ENCODE measurements around the gene FRRS1L.

FRRS1L gene

GRCh38 chr9:109166771-109167601, at the start of gene FRRS1L:
TSS of gene FRRS1L (minus strand) at chr9:109167249. CDS start at chr9:109167138, 111 bp downstream.
- no peak for DNase-seq (ENCODE audit: low read depth in 2 of 2)

GRCh38 chr9:109214414-109214813, 47.4 kb upstream of the FRRS1L start:
- no peak for DNase-seq (ENCODE audit: low read depth in 2 of 2)

DNA sequence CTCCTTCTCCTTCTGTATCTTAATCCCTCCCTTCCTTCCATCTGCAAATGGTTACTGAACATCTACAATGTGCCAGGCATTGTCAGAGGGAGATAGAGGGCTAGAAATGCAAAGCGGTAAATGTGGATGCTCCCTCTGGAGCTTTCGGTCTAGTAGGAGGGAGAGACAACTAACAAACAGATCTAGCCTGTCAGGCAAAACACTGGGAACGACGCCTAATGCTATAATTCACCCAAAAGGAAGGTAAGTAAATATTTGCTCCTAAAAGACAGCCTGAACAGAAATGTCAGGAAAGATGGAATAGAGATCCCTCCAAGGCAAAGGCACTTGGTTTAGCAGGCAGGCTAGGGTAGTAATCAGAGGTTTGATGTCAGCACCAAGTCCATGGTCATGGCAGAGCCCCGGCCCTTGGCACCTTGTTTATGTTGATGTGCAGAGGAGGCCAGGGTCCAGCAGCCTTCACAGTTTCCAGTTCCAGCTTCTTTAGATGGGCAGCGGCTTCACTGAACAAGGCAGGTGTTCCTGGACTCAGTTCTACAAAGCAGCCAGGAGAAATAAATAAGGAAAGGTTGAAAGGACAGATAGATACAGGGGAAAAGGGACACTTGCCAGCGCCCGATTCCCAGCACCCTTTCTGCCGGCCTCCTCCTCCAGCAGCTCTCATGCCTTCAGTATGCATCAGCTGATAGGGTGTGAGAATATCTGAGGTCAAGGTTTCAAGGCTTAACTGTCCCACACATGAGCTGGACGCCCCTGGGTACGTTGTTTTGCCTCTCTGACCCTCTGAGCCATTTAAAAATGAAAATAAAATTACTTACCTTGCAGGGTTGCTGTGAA, 46.5 kb upstream of the FRRS1L start:
- DNase-seq (ENCODE audit: low read depth in 2 of 2) = no peak

- DNase-seq (ENCODE audit: low read depth in 2 of 2) = no peak
Observed at GRCh38 chr9:109212768-109213167, 45.7 kb upstream of the FRRS1L start.

GRCh38 chr9:109206670-109207069, 39.6 kb upstream of the FRRS1L start:
- DNase-seq (ENCODE audit: low read depth in 2 of 2) = no peak

- no peak for DNase-seq (ENCODE audit: low read depth in 2 of 2)
Observed at GRCh38 chr9:109205526-109205925, 38.5 kb upstream of the FRRS1L start.

GRCh38 chr9:109203761-109204360, 36.8 kb upstream of the FRRS1L start:
- DNase-seq (ENCODE audit: low read depth in 2 of 2) = no peak

GRCh38 chr9:109199676-109200075, 32.6 kb upstream of the FRRS1L start:
- DNase-seq (ENCODE audit: low read depth in 2 of 2) = no peak

DNA sequence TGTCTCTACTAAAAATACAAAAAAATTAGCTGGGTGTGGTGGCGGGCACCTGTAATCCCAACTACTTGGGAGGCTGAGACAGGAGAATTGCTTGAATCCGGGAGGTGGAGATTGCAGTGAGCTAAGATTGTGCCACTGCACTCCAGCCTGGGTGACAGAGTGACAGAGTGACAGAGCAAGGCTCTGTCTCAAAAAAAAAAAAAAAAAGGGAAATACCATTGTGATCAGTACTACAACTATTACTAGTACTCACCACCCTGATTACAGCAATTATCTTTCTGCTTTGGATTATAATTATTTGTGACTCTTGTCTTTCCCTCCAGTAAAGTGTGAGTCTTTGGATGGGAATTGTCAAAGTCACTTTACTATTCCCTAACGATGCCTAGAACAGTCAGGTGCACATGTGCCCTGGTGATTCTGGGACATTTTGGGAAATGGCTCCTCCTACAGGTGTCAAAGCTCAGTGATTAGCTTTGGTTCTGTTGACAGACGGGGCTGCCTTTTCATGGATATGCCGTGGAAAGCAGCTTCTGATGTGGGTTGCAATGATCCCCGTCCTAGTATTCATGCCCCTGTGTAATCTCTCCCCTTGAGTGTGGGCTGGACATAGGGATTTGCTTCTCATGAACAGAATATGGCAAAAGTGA, 31.8 kb upstream of the FRRS1L start:
- DNase-seq (ENCODE audit: low read depth in 2 of 2) = no peak

- DNase-seq (ENCODE audit: low read depth in 2 of 2) = no peak
Observed at GRCh38 chr9:109193974-109194556, 27.0 kb upstream of the FRRS1L start.

GRCh38 chr9:109192732-109193361, 25.8 kb upstream of the FRRS1L start:
- DNase-seq (ENCODE audit: low read depth in 2 of 2) = no peak

GRCh38 chr9:109191746-109192145, 24.7 kb upstream of the FRRS1L start:
- no peak for DNase-seq (ENCODE audit: low read depth in 2 of 2)

GRCh38 chr9:109190151-109190550, 23.1 kb upstream of the FRRS1L start:
- no peak for DNase-seq (ENCODE audit: low read depth in 2 of 2)

DNA sequence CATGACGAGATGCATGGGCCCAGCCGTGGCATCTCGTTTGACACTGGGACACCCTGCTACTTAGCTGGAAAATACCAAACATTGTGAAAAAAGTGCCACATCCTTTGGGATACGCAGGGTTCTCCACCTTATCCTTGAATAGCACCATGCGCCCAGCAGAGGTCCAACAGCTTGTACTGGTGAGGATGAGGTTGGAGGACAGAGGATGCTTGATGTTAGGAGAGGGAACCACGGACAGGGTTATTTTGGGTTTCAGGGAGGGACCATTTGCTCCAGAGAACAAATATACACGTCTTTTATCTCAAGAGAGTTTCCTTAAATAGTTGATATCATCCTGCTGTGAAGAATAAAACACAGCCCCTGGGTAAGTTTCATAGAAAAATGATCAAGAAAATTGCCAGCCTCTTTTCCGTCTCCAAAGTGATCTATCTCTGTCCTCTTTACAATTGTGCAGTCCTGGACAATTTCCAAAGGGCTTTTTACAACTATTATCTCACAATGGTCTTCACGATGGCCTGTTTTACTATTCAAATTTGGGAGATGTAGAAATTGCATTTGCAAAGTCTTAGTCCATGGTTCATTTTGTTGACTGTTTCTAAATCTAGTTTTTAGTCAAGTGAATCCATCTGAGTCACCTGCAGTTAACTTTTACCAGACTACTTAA, 19.9 kb upstream of the FRRS1L start:
- DNase-seq (ENCODE audit: low read depth in 2 of 2) = no peak

GRCh38 chr9:109182940-109183798, 16.1 kb upstream of the FRRS1L start:
- DNase-seq (ENCODE audit: low read depth in 2 of 2) = no peak

- no peak for DNase-seq (ENCODE audit: low read depth in 2 of 2)
Observed at GRCh38 chr9:109182550-109182939, 15.5 kb upstream of the FRRS1L start.

DNA sequence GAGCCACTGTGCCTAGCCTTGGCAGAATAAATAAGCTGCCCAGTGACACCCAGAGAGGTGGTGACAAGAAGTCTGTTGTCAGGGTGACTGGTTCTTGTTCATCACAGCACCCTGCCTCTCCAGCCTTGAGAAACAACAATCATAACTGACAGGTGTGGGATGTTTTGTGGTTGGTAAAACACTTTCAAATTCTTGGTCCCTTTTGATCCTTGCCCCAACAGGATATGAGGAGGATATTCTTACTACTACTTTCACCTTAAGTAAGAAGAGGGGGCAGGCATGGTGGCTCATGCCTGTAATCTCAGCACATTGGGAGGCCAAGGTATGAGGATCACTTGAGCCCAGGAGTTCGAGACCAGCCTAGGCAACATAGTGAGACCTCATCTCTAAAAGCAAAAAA, 14.2 kb upstream of the FRRS1L start:
- DNase-seq (ENCODE audit: low read depth in 2 of 2) = no peak

- DNase-seq (ENCODE audit: low read depth in 2 of 2) = no peak
Observed at GRCh38 chr9:109179801-109180523, 12.9 kb upstream of the FRRS1L start.

DNA sequence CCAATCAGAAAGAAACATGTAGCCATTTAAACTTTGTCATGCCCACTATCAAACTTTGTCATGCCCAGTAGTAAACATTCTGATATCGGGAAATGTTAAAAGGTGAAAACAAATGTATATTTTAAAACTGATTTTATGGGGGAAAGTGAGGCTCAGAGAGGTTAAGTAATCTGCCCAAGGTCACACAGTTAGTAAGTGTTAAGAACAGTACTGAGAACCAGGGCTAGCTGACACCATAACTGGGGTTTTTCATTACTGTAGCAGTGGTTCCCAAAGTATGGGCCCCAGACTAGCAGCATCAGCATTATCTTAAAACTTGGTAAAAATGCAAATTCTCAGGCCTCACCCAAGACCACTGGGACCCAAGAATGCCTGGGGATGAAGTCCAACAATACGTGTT, 9.9 kb upstream of the FRRS1L start:
- no peak for DNase-seq (ENCODE audit: low read depth in 2 of 2)

All from fibroblast of skin of left biceps (primary cell).